HFFc6 (cell line): ENCODE measurements around the gene GNAT3. TPM values are rescaled to one million over a fixed set of nuclear protein-coding genes. Genes with fewer than 3 reads are reported as not detected.

Source experiments
- DNase-seq: peaks from one replicate; pipeline ENCODE4 v3.0.0-alpha.2; 2018
- H3K27ac Mint-ChIP-seq: 2 replicates; pipeline ENCODE4 v1.8.0; 2020; ENCODE audit warnings: mild to moderate bottlenecking, mixed read lengths
- H3K27me3 Mint-ChIP-seq: 2 replicates; pipeline ENCODE4 v1.8.0; 2021; ENCODE audit warnings: mild to moderate bottlenecking, moderate library complexity, mixed read lengths; ENCODE audit not compliant: insufficient read depth
- H3K36me3 Mint-ChIP-seq: 2 replicates; pipeline ENCODE4 v1.8.0; 2021; ENCODE audit warnings: low read depth, mixed read lengths
- H3K4me1 Mint-ChIP-seq: 2 replicates; pipeline ENCODE4 v1.8.0; 2020; ENCODE audit warnings: low read depth, mixed read lengths
- H3K4me3 Mint-ChIP-seq: 2 replicates; pipeline ENCODE4 v1.8.0; 2020; ENCODE audit warnings: mild to moderate bottlenecking, moderate library complexity, mixed read lengths
- H3K9me3 Mint-ChIP-seq: 2 replicates; pipeline ENCODE4 v1.8.0; 2020; ENCODE audit warnings: mild to moderate bottlenecking, mixed read lengths
- CTCF ChIP-seq: fragments of 200-600 bp; sonication (generic); IDR thresholded peaks from 2 replicates; pipeline ENCODE4 v1.5.0; 2021; ENCODE audit warnings: antibody characterized with exemption, mild to moderate bottlenecking
- total RNA-seq, 6 experiments: library from RNA; stranded (reverse); fragmentation: NEBNext Ultra II Directional; extraction: Animal tissue kit (Norgen Biotek cat#: 25700); gene quantifications; 2 replicates in 1 of 6; 3 replicates in 5 of 6; pipeline ENCODE4 v1.2.3, GENCODE V29; 2021

Gene GNAT3
- total RNA-seq, 6 experiments from 2014 or later = 0.26 TPM; not detected in 5

- Mint-ChIP-seq H3K36me3 (peaks cover 5% of the 10 kb centered on the region; the same call in 1 of the 2 replicates), H3K9me3 (no peaks in the 10 kb centered on the region), H3K27ac (no peak overlapping the region), H3K4me3 (peak overlapping the region; percentile 17), H3K27me3 (no peaks in the 10 kb centered on the region), H3K4me1 (peaks cover 16% of the 10 kb centered on the region)
- TF ChIP-seq CTCF = no peak
- DNase-seq = no peak
These were observed 52.8 kb downstream of the GNAT3 start for GRCh38 chr7:80458822-80459725.

GRCh38 chr7:80453699-80454340 is 58.0 kb downstream of the GNAT3 start:
- Mint-ChIP-seq H3K27me3 (no peaks in the 10 kb centered on the region), H3K27ac (no peak overlapping the region)

GRCh38 chr7:80450621-80451308 is 61.1 kb downstream of the GNAT3 start:
- peaks cover 44% of the 10 kb centered on the region for H3K4me1 Mint-ChIP-seq
- no peaks in the 10 kb centered on the region for H3K27me3 Mint-ChIP-seq
- TF ChIP-seq CTCF = no peak
- H3K9me3 Mint-ChIP-seq = no peaks in the 10 kb centered on the region
- peak overlapping the region; percentile 82 for H3K27ac Mint-ChIP-seq
- no peak overlapping the region for H3K4me3 Mint-ChIP-seq
- peak; percentile 13 for DNase-seq
- no peaks in the 10 kb centered on the region; the same call in 1 of the 2 replicates for H3K36me3 Mint-ChIP-seq

More at GRCh38 chr7:80453699-80454340, 58.0 kb downstream of the GNAT3 start:
- peak; percentile 7 for DNase-seq
- Mint-ChIP-seq H3K4me3 (no peak overlapping the region), H3K36me3 (no peaks in the 10 kb centered on the region; the same call in 1 of the 2 replicates), H3K9me3 (no peaks in the 10 kb centered on the region), H3K4me1 (peaks cover 31% of the 10 kb centered on the region)
- peak; percentile 83 for TF ChIP-seq CTCF

- TF ChIP-seq CTCF = no peak
- no peak for DNase-seq
- Mint-ChIP-seq H3K4me3 (no peak overlapping the region), H3K4me1 (peaks cover 53% of the 10 kb centered on the region), H3K27me3 (no peaks in the 10 kb centered on the region), H3K36me3 (no peaks in the 10 kb centered on the region; the same call in 1 of the 2 replicates), H3K27ac (no peak overlapping the region), H3K9me3 (no peaks in the 10 kb centered on the region)
These were observed 62.0 kb downstream of the GNAT3 start for GRCh38 chr7:80449836-80450235.

GRCh38 chr7:80445351-80445750 is 66.5 kb downstream of the GNAT3 start:
- no peak for TF ChIP-seq CTCF
- no peak overlapping the region; the same call in 1 of the 2 replicates for H3K27ac Mint-ChIP-seq
- H3K4me3 Mint-ChIP-seq = no peak overlapping the region
- H3K36me3 Mint-ChIP-seq = no peaks in the 10 kb centered on the region
- no peaks in the 10 kb centered on the region for H3K27me3 Mint-ChIP-seq
- DNase-seq = peak; percentile 11
- H3K9me3 Mint-ChIP-seq = no peaks in the 10 kb centered on the region
- H3K4me1 Mint-ChIP-seq = peaks cover 51% of the 10 kb centered on the region
